GM23248 (cell line): ENCODE measurements around the gene STX16.

Experiments used
- EZH2 ChIP-seq: fragments of 200-600 bp; sonication (generic); IDR thresholded peaks from 2 replicates; pipeline ENCODE4 v1.6.1; 2018; ENCODE audit warnings: antibody characterized with exemption, mild to moderate bottlenecking; ENCODE audit not compliant: insufficient read depth, poor library complexity, severe bottlenecking
- EZH2phosphoT487 ChIP-seq: fragments of 200-600 bp; sonication (generic); IDR thresholded peaks from 2 replicates; pipeline ENCODE4 v1.6.1; 2018; ENCODE audit warnings: antibody characterized with exemption, moderate library complexity, mild to moderate bottlenecking, low read depth; ENCODE audit not compliant: insufficient read depth

- TF ChIP-seq EZH2phosphoT487 (no peak), EZH2 (no peak)
These were observed 21.9 kb upstream of the STX16 start for GRCh38 chr20:58629215-58629580.
